OCI-LY3 (cell line): ENCODE data around the gene SMAD3.

Experiments
- H2AFZ ChIP-seq: fragments of 200-600, 300-600 bp; shearing (Covaris generic); 2 replicates; pipeline ENCODE4 v1.6.0; 2014; ENCODE audit warnings: antibody characterized with exemption, low read depth, low read length
- H3K27ac ChIP-seq: fragments of 200-600, 300-600 bp; sonication (generic); 2 replicates; pipeline ENCODE4 v1.5.1; 2014; ENCODE audit warnings: mild to moderate bottlenecking, low read length, moderate library complexity, mixed read lengths
- H3K27me3 ChIP-seq: fragments of 200-600, 300-600 bp; sonication (generic); 2 replicates; pipeline ENCODE4 v1.6.1; 2014; ENCODE audit warnings: low read depth, low read length, mixed read lengths
- H3K36me3 ChIP-seq: fragments of 200-600, 300-600 bp; sonication (generic); replicated peaks from 2 replicates; pipeline ENCODE3; 2014; ENCODE audit warnings: low read depth, low read length, mixed read lengths
- H3K4me1 ChIP-seq: fragments of 300-600, 200-600 bp; sonication (generic); 2 replicates; pipeline ENCODE4 v1.6.1; 2014; ENCODE audit warnings: low read length, mixed read lengths
- H3K4me2 ChIP-seq: fragments of 200-600, 300-600 bp; sonication (generic); 2 replicates; pipeline ENCODE4 v1.6.1; 2014; ENCODE audit warnings: low read length, mixed read lengths
- H3K4me3 ChIP-seq: fragments of 300-600, 200-600 bp; sonication (generic); 2 replicates; pipeline ENCODE4 v1.5.1; 2014; ENCODE audit warnings: antibody characterized with exemption, mild to moderate bottlenecking, low read length, moderate library complexity
- H3K79me2 ChIP-seq: fragments of 300-600, 200-600 bp; shearing (Covaris generic); 2 replicates; pipeline ENCODE4 v1.6.1; 2014; ENCODE audit warnings: mild to moderate bottlenecking, low read length, mixed read lengths
- H3K9ac ChIP-seq: fragments of 300-600, 200-600 bp; shearing (Covaris generic); 2 replicates; pipeline ENCODE4 v1.6.0; 2014; ENCODE audit warnings: mild to moderate bottlenecking, low read length, moderate library complexity
- H3K9me3 ChIP-seq: fragments of 200-600, 300-600 bp; shearing (Covaris generic); 2 replicates; pipeline ENCODE4 v1.6.1; 2014; ENCODE audit warnings: low read length, mixed read lengths; ENCODE audit not compliant: insufficient read depth
- H4K20me1 ChIP-seq: fragments of 200-600, 300-600 bp; sonication (generic); 2 replicates; pipeline ENCODE4 v1.6.1; 2016; ENCODE audit warnings: low read length, mixed read lengths; ENCODE audit not compliant: insufficient read depth
- CTCF ChIP-seq: fragments of 200-600, 300-600 bp; sonication (generic); IDR thresholded peaks from 2 replicates; pipeline ENCODE4 v1.5.1; 2014; ENCODE audit warnings: antibody characterized with exemption, low read length, low read depth
- EZH2phosphoT487 ChIP-seq: fragments of 200-600 bp; shearing (Covaris generic); IDR thresholded peaks from 2 replicates; pipeline ENCODE4 v1.6.1; 2018; ENCODE audit warnings: antibody characterized with exemption, mixed run types, low read depth

The SMAD3 gene

DNA sequence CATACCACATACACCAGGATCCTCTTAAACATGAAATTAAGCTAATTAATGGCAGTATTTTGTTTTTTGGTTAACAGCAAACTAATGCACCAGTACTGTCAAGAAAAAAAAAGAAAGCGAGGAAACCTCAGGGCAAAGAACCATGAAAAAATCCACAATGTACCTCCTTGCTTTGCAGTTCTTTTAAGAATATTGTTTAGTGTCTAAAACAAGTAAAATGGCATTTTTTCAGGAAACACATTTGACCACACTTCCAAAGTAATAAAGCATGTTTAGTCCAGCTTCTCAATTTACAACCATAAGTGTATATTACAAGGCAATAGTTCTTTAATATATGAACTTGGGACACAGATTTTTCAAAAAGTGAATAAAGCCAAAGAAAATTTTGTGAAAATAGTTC lies 162.4 kb downstream of the SMAD3 start:
- Histone ChIP-seq H3K4me2 (no peak overlapping the region), H3K9me3 (no peaks in the 10 kb centered on the region), H3K27ac (no peak overlapping the region), H4K20me1 (no peaks in the 10 kb centered on the region), H3K4me1 (no peaks in the 10 kb centered on the region), H3K9ac (no peak overlapping the region), H3K27me3 (no peaks in the 10 kb centered on the region), H3K4me3 (no peak overlapping the region), H2AFZ (no peak overlapping the region), H3K79me2 (no peaks in the 10 kb centered on the region), H3K36me3 (peaks cover 30% of the 10 kb centered on the region)
- TF ChIP-seq CTCF (no peak), EZH2phosphoT487 (no peak)

GRCh38 chr15:67228286-67228685 lies 162.9 kb downstream of the SMAD3 start:
- Histone ChIP-seq H3K4me3 (no peak overlapping the region), H3K9ac (no peak overlapping the region), H3K9me3 (no peaks in the 10 kb centered on the region), H3K4me2 (no peak overlapping the region), H3K27me3 (no peaks in the 10 kb centered on the region), H3K36me3 (peaks cover 35% of the 10 kb centered on the region), H3K27ac (no peak overlapping the region), H3K79me2 (no peaks in the 10 kb centered on the region), H2AFZ (no peak overlapping the region), H4K20me1 (no peaks in the 10 kb centered on the region), H3K4me1 (no peaks in the 10 kb centered on the region)
- no peak for TF ChIP-seq EZH2phosphoT487
- no peak for TF ChIP-seq CTCF

DNA sequence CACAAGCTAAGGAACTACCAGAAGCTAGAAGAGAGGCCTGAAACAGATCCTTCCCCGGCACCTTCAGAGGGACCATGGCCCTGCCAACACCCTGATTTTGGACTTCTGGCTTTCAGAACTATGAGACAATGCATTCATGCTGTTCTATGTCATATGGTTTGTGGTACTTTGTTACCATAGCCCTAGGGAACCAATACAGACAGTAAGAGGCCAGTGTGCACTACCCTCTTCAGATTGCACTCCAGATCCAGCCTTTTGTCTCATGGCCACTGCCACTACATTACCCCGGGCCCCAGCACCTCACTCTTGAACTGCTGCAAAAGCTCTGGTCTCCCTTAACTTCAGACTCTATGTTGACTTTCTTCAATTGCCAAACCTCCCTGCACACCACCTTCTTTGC lies 165.1 kb downstream of the SMAD3 start:
- peaks cover 42% of the 10 kb centered on the region for H3K36me3 ChIP-seq
- H4K20me1 ChIP-seq = no peaks in the 10 kb centered on the region
- H3K4me1 ChIP-seq = no peaks in the 10 kb centered on the region
- no peak overlapping the region for H3K4me3 ChIP-seq
- TF ChIP-seq CTCF (no peak), EZH2phosphoT487 (no peak)
- H3K79me2 ChIP-seq = no peaks in the 10 kb centered on the region
- H3K27me3 ChIP-seq = no peaks in the 10 kb centered on the region
- no peak overlapping the region for H3K9ac ChIP-seq
- no peak overlapping the region for H3K27ac ChIP-seq
- no peaks in the 10 kb centered on the region for H3K9me3 ChIP-seq
- H2AFZ ChIP-seq = no peak overlapping the region
- H3K4me2 ChIP-seq = no peak overlapping the region

- Histone ChIP-seq H3K4me1 (no peaks in the 10 kb centered on the region), H3K4me2 (no peak overlapping the region), H3K9me3 (no peaks in the 10 kb centered on the region), H3K36me3 (peaks cover 40% of the 10 kb centered on the region), H3K9ac (no peak overlapping the region), H2AFZ (no peak overlapping the region), H3K4me3 (no peak overlapping the region), H3K27me3 (no peaks in the 10 kb centered on the region), H4K20me1 (no peaks in the 10 kb centered on the region), H3K79me2 (peaks cover 11% of the 10 kb centered on the region; the same call in 1 of the 2 replicates), H3K27ac (no peak overlapping the region)
- TF ChIP-seq EZH2phosphoT487 = no peak
Observed at GRCh38 chr15:67232591-67232990, 167.2 kb downstream of the SMAD3 start.
